SK-N-SH (cell line): Measurements from ENCODE around the gene ZBTB47. TPM values are rescaled to one million over a fixed set of nuclear protein-coding genes. Genes with fewer than 3 reads are reported as not detected.

ENCODE experiments used
- CTCF ChIA-PET: fragments of 300-600, 350-600 bp; formaldehyde crosslinking; extraction: SDS; loops from one replicate; lab custom pipeline; 2021; lab: Yijun Ruan, JAX
- POLR2A ChIA-PET: fragments of 350-600 bp; sonication (Branson Sonifier 250); formaldehyde crosslinking; extraction: SDS; loops from one replicate; lab custom pipeline; 2020; ENCODE audit warnings: antibody characterized with exemption, inconsistent platforms; lab: Yijun Ruan, JAX
- DNase-seq: peaks from one replicate; pipeline ENCODE4 v3.0.0; 2012
- H2AFZ ChIP-seq: fragments of 200-600 bp; sonication (generic); 2 replicates; pipeline ENCODE4 v1.8.1; 2016; ENCODE audit warnings: antibody characterized with exemption, mild to moderate bottlenecking, low read depth
- H3F3A ChIP-seq: fragments of 200-600 bp; sonication (generic); replicated peaks from 2 replicates; pipeline ENCODE3; 2016; ENCODE audit warnings: antibody characterized with exemption, mild to moderate bottlenecking; ENCODE audit not compliant: insufficient read depth
- H3K27ac ChIP-seq, 2 experiments: fragments of 200-500 bp in 1 of 2; fragments of 200-600 bp in 1 of 2; sonication (Bioruptor generic) in 1 of 2; sonication (generic), shearing (Covaris generic) in 1 of 2; 2 replicates each; pipeline versions ENCODE4 v1.5.1 to v1.6.1; 2014 to 2016; ENCODE audit warnings: low read depth in 2 of 2, inconsistent platforms in 1 of 2, low read length in 1 of 2, mild to moderate bottlenecking in 1 of 2, mixed read lengths in 1 of 2
- H3K27me3 ChIP-seq: fragments of 200-600 bp; sonication (generic), shearing (Covaris generic); 2 replicates; pipeline ENCODE4 v1.6.1; 2016; ENCODE audit warnings: mixed run types; ENCODE audit not compliant: insufficient read depth
- H3K36me3 ChIP-seq, 2 experiments: fragments of 200-500 bp in 1 of 2; fragments of 200-600 bp in 1 of 2; sonication (Bioruptor generic) in 1 of 2; sonication (generic) in 1 of 2; replicated peaks in 1 of 2; 2 replicates each; pipeline versions ENCODE3 to v1.5.1; 2014 to 2016; ENCODE audit warnings: low read length in 1 of 2, mild to moderate bottlenecking in 1 of 2; ENCODE audit not compliant: insufficient read depth in 2 of 2, control insufficient read depth in 1 of 2
- H3K4me1 ChIP-seq, 2 experiments: fragments of 200-500 bp in 1 of 2; fragments of 200-600 bp in 1 of 2; sonication (Bioruptor generic) in 1 of 2; sonication (generic), shearing (Covaris generic) in 1 of 2; 2 replicates each; pipeline versions ENCODE4 v1.5.1 to v1.6.1; 2014 to 2016; ENCODE audit warnings: low read depth in 1 of 2, low read length in 1 of 2, mixed run types in 1 of 2; ENCODE audit not compliant: insufficient read depth in 2 of 2, control insufficient read depth in 1 of 2
- H3K4me2 ChIP-seq: fragments of 200-600 bp; sonication (generic), shearing (Covaris generic); 2 replicates; pipeline ENCODE4 v1.6.1; 2017; ENCODE audit warnings: mixed run types
- H3K4me3 ChIP-seq, 2 experiments: fragments of 200-500 bp in 1 of 2; fragments of 200-600 bp in 1 of 2; sonication (Bioruptor generic) in 1 of 2; sonication (generic), shearing (Covaris generic) in 1 of 2; 2 replicates each; pipeline versions ENCODE4 v1.5.1 to v1.8.1; 2014 to 2016; ENCODE audit warnings: low read depth in 2 of 2, inconsistent platforms in 1 of 2, low read length in 1 of 2, mild to moderate bottlenecking in 1 of 2, mixed read lengths in 1 of 2, moderate library complexity in 1 of 2
- H3K79me2 ChIP-seq: fragments of 200-600 bp; sonication (generic); 2 replicates; pipeline ENCODE4 v1.8.1; 2017; ENCODE audit warnings: mild to moderate bottlenecking; ENCODE audit not compliant: insufficient read depth
- H3K9ac ChIP-seq: fragments of 200-600 bp; sonication (generic); 2 replicates; pipeline ENCODE4 v1.6.1; 2017; ENCODE audit warnings: mixed run types
- H3K9me2 ChIP-seq: fragments of 200-600 bp; sonication (generic); 2 replicates; pipeline ENCODE4 v1.6.1; 2017; ENCODE audit warnings: mixed run types
- H3K9me3 ChIP-seq: fragments of 200-600 bp; sonication (generic); 2 replicates; pipeline ENCODE4 v1.6.1; 2017; ENCODE audit warnings: mixed run types, mild to moderate bottlenecking, moderate library complexity
- H4K20me1 ChIP-seq: fragments of 200-600 bp; sonication (generic); 2 replicates; pipeline ENCODE4 v1.6.1; 2017; ENCODE audit warnings: mild to moderate bottlenecking, mixed run types; ENCODE audit not compliant: insufficient read depth
- ELF1 ChIP-seq: IDR thresholded peaks from 2 replicates; pipeline ENCODE4 v1.4.0; 2012
- FOSL2 ChIP-seq: IDR thresholded peaks from 2 replicates; pipeline ENCODE4 v1.4.0; 2012; ENCODE audit warnings: low read depth, mild to moderate bottlenecking, moderate library complexity, borderline replicate concordance
- FOXJ3 ChIP-seq: sonication (generic); formaldehyde crosslinking; IDR thresholded peaks from 2 replicates; pipeline ENCODE4 v1.5.1; 2020; ENCODE audit warnings: mild to moderate bottlenecking, missing genetic modification reagents
- GABPA ChIP-seq: IDR thresholded peaks from 2 replicates; pipeline ENCODE4 v1.4.0; 2012; ENCODE audit warnings: low read depth, mild to moderate bottlenecking
- RAD21 ChIP-seq: IDR thresholded peaks from 2 replicates; pipeline ENCODE4 v1.6.1; 2012; ENCODE audit warnings: mild to moderate bottlenecking, low read length
- RFX5 ChIP-seq: IDR thresholded peaks from 2 replicates; pipeline ENCODE4 v1.6.1; 2012; ENCODE audit warnings: mild to moderate bottlenecking, improper control_type of control experiment, low read length
- TCF12 ChIP-seq: IDR thresholded peaks from 2 replicates; pipeline ENCODE4 v1.4.0; 2012
- WGBS: methylation state at CpG from one replicate; pipeline ENCODE4 v1.1.6; 2017; ENCODE audit warnings: low lambda C conversion rate; 5-methylcytosine and 5-hydroxymethylcytosine counted together
- polyA plus RNA-seq, 3 experiments: library from polyadenylated mRNA; depleted of rRNA; stranded (reverse); fragments of >200 nt; gene quantifications; 2 replicates each; pipeline ENCODE4 v1.2.3, GENCODE V29; 2012
- TF ChIP-seq, protein P1 (sequence below): IDR thresholded peaks from 2 replicates; pipeline ENCODE4 v1.6.1; 2012; ENCODE audit warnings: mild to moderate bottlenecking, low read depth, low read length, moderate library complexity
- TF ChIP-seq, protein P2 (sequence below): fragments of 150-350 bp; IDR thresholded peaks from 2 replicates; pipeline ENCODE4 v1.6.1; 2017; ENCODE audit warnings: antibody characterized with exemption, low read length, low read depth, borderline replicate concordance
- TF ChIP-seq, protein P3 (sequence below): IDR thresholded peaks from 2 replicates; pipeline ENCODE4 v1.4.0; 2012; ENCODE audit warnings: low read depth, borderline replicate concordance

ZBTB47 gene
- polyA plus RNA-seq, 1 of the 3 experiments (the other 2 are of a cell fraction), result 9.9 TPM

DNA sequence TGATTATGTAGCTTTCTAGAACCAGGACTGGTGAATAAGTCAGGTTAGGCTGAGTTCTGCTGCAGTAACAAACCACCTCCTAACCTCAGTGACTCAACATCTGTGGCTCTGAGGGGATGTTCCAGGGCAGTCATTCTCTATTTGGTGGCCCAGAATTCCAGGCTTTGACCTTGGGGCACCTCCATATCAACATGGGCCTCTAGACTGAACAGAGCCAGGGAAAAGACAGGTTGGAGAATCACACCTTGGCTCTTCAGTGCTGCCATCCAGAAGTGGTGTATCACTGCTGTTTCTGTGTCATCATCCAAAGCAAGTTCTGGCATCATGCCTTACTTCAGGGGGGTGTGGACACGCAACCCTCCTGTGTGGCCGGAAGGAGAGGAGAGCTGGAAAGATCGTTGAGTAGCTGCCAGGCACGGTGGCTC is 15.3 kb downstream of the ZBTB47 start (continued):
- TF ChIP-seq TCF12, result no peak

DNA sequence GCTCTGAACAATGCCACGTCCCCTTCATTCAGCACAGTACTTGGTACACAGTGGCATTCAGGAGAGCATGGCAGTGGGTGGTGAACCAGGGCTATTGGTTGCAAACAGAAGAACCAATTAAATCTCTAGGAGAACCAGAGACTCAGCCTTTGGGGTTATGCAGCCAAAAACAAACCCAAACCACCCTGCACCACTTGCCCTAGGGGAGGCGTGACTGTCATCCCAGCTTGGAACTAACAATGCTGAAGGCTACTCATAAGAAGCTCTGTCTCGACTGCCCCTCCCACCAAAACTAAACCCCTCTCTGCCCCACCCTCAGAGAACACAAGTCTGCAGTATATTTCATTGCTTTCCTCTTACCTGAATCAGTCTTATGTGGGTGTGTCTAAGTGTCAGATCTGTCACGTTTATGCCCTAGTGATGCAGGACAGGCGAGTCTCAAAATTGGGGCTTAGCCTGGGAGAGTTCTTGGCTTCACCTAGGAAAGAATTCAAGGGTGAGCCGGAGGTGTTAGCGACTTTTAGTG is 16.6 kb downstream of the ZBTB47 start:
- H3K9me3 ChIP-seq, result no peaks in the 10 kb centered on the region
- no peaks in the 10 kb centered on the region for H3F3A ChIP-seq
- 61% methylated on average over 5 of the region's 7 CpGs for WGBS
- H3K4me1 ChIP-seq, result peaks cover 0 to 14% of the 10 kb centered on the region in 2 experiments; a peak in 1 of 4 replicates
- CTCF ChIA-PET, result interaction anchor here (1.2 kb wide), 1 partner anchor 11 kb away, joined by 4 read pairs; no protein-coding TSS in a partner anchor
- H3K79me2 ChIP-seq, result no peaks in the 10 kb centered on the region
- DNase-seq, result no peak
- no peaks in the 10 kb centered on the region for H4K20me1 ChIP-seq
- POLR2A ChIA-PET, result no interaction called here
- no peaks in the 10 kb centered on the region for H3K9me2 ChIP-seq
- no peak overlapping the region for H3K4me3 ChIP-seq
- H3K9ac ChIP-seq, result no peak overlapping the region
- TF ChIP-seq RFX5, result no peak
- TF ChIP-seq, protein P1, sequence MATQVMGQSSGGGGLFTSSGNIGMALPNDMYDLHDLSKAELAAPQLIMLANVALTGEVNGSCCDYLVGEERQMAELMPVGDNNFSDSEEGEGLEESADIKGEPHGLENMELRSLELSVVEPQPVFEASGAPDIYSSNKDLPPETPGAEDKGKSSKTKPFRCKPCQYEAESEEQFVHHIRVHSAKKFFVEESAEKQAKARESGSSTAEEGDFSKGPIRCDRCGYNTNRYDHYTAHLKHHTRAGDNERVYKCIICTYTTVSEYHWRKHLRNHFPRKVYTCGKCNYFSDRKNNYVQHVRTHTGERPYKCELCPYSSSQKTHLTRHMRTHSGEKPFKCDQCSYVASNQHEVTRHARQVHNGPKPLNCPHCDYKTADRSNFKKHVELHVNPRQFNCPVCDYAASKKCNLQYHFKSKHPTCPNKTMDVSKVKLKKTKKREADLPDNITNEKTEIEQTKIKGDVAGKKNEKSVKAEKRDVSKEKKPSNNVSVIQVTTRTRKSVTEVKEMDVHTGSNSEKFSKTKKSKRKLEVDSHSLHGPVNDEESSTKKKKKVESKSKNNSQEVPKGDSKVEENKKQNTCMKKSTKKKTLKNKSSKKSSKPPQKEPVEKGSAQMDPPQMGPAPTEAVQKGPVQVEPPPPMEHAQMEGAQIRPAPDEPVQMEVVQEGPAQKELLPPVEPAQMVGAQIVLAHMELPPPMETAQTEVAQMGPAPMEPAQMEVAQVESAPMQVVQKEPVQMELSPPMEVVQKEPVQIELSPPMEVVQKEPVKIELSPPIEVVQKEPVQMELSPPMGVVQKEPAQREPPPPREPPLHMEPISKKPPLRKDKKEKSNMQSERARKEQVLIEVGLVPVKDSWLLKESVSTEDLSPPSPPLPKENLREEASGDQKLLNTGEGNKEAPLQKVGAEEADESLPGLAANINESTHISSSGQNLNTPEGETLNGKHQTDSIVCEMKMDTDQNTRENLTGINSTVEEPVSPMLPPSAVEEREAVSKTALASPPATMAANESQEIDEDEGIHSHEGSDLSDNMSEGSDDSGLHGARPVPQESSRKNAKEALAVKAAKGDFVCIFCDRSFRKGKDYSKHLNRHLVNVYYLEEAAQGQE, result no peak
- TF ChIP-seq, protein P2, sequence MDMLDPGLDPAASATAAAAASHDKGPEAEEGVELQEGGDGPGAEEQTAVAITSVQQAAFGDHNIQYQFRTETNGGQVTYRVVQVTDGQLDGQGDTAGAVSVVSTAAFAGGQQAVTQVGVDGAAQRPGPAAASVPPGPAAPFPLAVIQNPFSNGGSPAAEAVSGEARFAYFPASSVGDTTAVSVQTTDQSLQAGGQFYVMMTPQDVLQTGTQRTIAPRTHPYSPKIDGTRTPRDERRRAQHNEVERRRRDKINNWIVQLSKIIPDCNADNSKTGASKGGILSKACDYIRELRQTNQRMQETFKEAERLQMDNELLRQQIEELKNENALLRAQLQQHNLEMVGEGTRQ, result no peak
- TF ChIP-seq FOXJ3, result no peak
- no peak for TF ChIP-seq ELF1
- TF ChIP-seq GABPA, result no peak
- no peak for TF ChIP-seq RAD21
- TF ChIP-seq, protein P3, sequence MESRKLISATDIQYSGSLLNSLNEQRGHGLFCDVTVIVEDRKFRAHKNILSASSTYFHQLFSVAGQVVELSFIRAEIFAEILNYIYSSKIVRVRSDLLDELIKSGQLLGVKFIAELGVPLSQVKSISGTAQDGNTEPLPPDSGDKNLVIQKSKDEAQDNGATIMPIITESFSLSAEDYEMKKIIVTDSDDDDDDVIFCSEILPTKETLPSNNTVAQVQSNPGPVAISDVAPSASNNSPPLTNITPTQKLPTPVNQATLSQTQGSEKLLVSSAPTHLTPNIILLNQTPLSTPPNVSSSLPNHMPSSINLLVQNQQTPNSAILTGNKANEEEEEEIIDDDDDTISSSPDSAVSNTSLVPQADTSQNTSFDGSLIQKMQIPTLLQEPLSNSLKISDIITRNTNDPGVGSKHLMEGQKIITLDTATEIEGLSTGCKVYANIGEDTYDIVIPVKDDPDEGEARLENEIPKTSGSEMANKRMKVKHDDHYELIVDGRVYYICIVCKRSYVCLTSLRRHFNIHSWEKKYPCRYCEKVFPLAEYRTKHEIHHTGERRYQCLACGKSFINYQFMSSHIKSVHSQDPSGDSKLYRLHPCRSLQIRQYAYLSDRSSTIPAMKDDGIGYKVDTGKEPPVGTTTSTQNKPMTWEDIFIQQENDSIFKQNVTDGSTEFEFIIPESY, result no peak
- no peak for TF ChIP-seq FOSL2
- no peak overlapping the region for H3K4me2 ChIP-seq
- no peak overlapping the region for H2AFZ ChIP-seq
- H3K36me3 ChIP-seq, result no peaks in the 10 kb centered on the region
- no peaks in the 10 kb centered on the region for H3K27me3 ChIP-seq
- no peak overlapping the region for H3K27ac ChIP-seq
